Activated CD8-positive, alpha-beta T cell treated with anti-CD3 and anti-CD28 coated beads for 36 hours (primary cell): ENCODE data around the gene GATAD1. TPM values are rescaled to one million over a fixed set of nuclear protein-coding genes. Genes with fewer than 3 reads are reported as not detected.

Source experiments
- ATAC-seq: fragments of 200-7000 bp; cut with Tn5 transposase; one replicate; pipeline ENCODE4 v1.10.0; 2021; ENCODE audit warnings: mild to moderate bottlenecking, moderate library complexity
- CTCF ChIA-PET: fragments of 350-600 bp; sonication (Branson Sonifier 250); formaldehyde crosslinking; loops from one replicate; lab custom pipeline; 2021; ENCODE audit warnings: antibody characterized with exemption; lab: Charles Lee
- POLR2A ChIA-PET: fragments of 350-600 bp; sonication (Branson Sonifier 250); formaldehyde crosslinking; loops from one replicate; lab custom pipeline; 2021; ENCODE audit warnings: antibody characterized with exemption; lab: Charles Lee
- DNase-seq: peaks from one replicate; pipeline ENCODE4 v3.0.0-alpha.2; 2020
- H3K27ac Mint-ChIP-seq: one replicate; pipeline ENCODE4 v1.8.0; 2021; ENCODE audit warnings: mild to moderate bottlenecking, mixed read lengths
- H3K27me3 Mint-ChIP-seq: one replicate; pipeline ENCODE4 v1.8.0; 2021; ENCODE audit warnings: mixed read lengths
- H3K36me3 Mint-ChIP-seq: one replicate; pipeline ENCODE4 v1.8.0; 2021; ENCODE audit warnings: low read depth, mixed read lengths
- H3K4me1 Mint-ChIP-seq: one replicate; pipeline ENCODE4 v1.8.0; 2021; ENCODE audit warnings: low read depth, mixed read lengths
- H3K4me3 Mint-ChIP-seq: one replicate; pipeline ENCODE4 v1.8.0; 2021; ENCODE audit warnings: mild to moderate bottlenecking, moderate library complexity, mixed read lengths
- H3K9me3 Mint-ChIP-seq: one replicate; pipeline ENCODE4 v1.8.0; 2021; ENCODE audit warnings: mixed read lengths
- intact Hi-C: fragments of 100-400 bp; cut with micrococcal nuclease; formaldehyde crosslinking; loops from one replicate; pipeline ENCODE4 v1.10.0; 2022
- total RNA-seq, 2 experiments: library from RNA; stranded (reverse); gene quantifications; one replicate each; pipeline ENCODE4 v1.2.3, GENCODE V29; 2021
- TF ChIP-seq, protein P1 (sequence below): fragments of 200-600 bp; IDR thresholded peaks from one replicate; pipeline ENCODE4 v1.8.0; 2022; ENCODE audit warnings: antibody characterized with exemption, mild to moderate bottlenecking

The GATAD1 gene, protein sequence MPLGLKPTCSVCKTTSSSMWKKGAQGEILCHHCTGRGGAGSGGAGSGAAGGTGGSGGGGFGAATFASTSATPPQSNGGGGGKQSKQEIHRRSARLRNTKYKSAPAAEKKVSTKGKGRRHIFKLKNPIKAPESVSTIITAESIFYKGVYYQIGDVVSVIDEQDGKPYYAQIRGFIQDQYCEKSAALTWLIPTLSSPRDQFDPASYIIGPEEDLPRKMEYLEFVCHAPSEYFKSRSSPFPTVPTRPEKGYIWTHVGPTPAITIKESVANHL
- total RNA-seq = 10 to 100 TPM; 19.7 to 19.8 TPM

DNA sequence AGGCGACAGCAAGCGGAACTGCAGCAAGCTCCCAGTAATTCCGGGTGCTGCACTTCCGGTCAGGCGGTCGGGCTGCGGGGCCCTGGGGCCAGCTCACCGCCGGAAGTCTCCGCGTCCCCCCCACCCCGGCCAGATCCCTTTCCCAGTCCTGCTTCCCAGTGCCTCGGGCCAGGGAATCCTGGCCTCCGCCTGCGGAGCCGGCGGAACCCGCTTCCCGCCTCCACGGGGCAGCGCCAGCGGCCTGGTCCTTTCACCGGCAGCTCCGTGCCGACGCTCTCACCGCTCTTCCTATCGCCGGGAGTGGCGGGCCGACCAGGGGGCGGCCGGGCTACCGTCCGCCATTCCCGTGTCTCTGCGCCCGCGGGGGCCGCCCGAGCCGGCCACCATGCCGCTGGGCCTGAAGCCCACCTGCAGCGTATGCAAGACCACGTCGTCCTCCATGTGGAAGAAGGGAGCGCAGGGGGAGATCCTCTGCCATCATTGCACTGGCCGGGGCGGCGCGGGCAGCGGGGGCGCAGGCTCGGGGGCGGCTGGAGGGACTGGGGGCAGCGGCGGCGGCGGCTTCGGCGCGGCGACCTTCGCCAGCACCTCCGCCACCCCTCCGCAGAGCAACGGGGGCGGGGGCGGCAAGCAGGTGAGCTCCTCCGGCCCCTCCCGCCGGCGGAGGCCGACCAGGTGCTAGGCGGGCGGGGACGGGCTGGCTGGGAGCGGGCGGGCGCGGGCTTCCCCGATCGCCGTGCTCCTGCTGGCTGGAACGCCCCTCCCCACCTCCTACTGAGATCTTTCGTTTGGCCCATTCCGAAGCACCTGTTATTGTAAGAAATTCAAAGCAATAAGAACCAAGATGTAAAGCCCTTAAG, at the start of gene GATAD1:
TSS of gene GATAD1 (plus strand) at position 138 of the 860 bp plus-strand sequence. CDS start at position 386, 248 bp downstream.
- DNase-seq = peak; percentile 86
- Mint-ChIP-seq H3K4me1 (peaks cover 18% of the 10 kb centered on the region), H3K27ac (peak within 1 kb of the TSS; percentile 93), H3K4me3 (peak within 1 kb of the TSS; percentile 76), H3K9me3 (no peaks in the 10 kb centered on the region), H3K36me3 (peaks cover 13% of the 10 kb centered on the region), H3K27me3 (no peaks in the 10 kb centered on the region)
- POLR2A ChIA-PET = interaction anchor here (0.9 to 2.3 kb wide), 16 partner anchors 10 to 507 kb away, joined by 3 to 10 read pairs (median 4); partner anchors contain the start of genes AKAP9, ANKIB1, CYP51A1 and KRIT1
- intact Hi-C loops = loop anchor here (1.0 kb wide), 1 partner anchor 23 kb away; no protein-coding TSS in a partner anchor
- CTCF ChIA-PET = interaction anchor here (0.7 to 6.1 kb wide), 37 partner anchors 10 to 619 kb away, joined by 3 to 120 read pairs (median 4); partner anchors contain the start of genes ANKIB1, CYP51A1, ERVW-1 and KRIT1
- TF ChIP-seq, protein P1, sequence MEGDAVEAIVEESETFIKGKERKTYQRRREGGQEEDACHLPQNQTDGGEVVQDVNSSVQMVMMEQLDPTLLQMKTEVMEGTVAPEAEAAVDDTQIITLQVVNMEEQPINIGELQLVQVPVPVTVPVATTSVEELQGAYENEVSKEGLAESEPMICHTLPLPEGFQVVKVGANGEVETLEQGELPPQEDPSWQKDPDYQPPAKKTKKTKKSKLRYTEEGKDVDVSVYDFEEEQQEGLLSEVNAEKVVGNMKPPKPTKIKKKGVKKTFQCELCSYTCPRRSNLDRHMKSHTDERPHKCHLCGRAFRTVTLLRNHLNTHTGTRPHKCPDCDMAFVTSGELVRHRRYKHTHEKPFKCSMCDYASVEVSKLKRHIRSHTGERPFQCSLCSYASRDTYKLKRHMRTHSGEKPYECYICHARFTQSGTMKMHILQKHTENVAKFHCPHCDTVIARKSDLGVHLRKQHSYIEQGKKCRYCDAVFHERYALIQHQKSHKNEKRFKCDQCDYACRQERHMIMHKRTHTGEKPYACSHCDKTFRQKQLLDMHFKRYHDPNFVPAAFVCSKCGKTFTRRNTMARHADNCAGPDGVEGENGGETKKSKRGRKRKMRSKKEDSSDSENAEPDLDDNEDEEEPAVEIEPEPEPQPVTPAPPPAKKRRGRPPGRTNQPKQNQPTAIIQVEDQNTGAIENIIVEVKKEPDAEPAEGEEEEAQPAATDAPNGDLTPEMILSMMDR = no peak
- ATAC-seq = peak; percentile 92

DNA sequence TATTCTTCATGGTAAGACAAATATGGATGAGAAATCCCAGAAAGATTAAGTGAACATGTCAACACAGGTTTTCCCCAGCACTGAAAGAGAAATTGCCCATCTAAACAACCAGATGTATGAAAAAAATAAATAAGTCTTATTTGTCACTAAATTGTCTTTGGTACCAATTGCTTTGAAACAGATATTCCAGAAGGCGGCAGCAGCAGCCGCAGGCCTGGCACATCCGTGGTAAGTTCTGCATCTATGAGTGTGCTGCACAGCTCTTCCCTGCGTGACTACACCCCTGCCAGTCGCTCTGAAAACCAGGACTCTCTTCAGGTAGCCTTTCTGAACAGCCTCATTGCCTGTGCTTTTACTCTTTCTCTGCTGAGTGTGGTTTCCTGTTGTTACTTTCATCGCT, 49.7 kb upstream of the GATAD1 start:
- Mint-ChIP-seq H3K36me3 (peaks cover 14% of the 10 kb centered on the region), H3K27ac (no peak overlapping the region), H3K9me3 (no peaks in the 10 kb centered on the region), H3K4me1 (no peaks in the 10 kb centered on the region), H3K27me3 (no peaks in the 10 kb centered on the region), H3K4me3 (no peak overlapping the region)
- ATAC-seq (no peak), DNase-seq (no peak)
- CTCF ChIA-PET = no interaction called here
- TF ChIP-seq, protein P1 = no peak
- intact Hi-C loops = no loop called here
- POLR2A ChIA-PET = no interaction called here

DNA sequence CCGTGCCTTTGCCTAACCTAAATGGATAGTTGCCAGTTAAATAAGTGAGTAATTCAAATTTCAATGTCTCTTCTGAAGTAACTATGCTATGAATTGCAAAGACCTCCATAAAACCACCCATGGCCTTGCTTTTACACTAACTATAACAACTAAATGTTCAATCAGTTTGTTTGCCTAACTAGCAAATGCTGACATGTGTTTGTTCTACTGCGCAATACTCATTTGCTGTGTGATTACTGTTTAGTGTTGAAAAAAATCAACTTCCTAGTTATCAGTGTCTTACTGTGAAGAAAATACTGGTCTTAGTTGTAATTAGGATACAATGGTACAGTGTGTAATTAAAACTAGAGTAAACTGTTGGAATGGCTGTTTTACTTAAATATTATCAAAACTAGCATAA, 47.3 kb upstream of the GATAD1 start:
- no peak overlapping the region for H3K4me3 Mint-ChIP-seq
- POLR2A ChIA-PET = no interaction called here
- no peak overlapping the region for H3K27ac Mint-ChIP-seq
- TF ChIP-seq, protein P1 = no peak
- CTCF ChIA-PET = no interaction called here
- H3K4me1 Mint-ChIP-seq = peaks cover 15% of the 10 kb centered on the region
- H3K36me3 Mint-ChIP-seq = peaks cover 14% of the 10 kb centered on the region
- intact Hi-C loops = no loop called here
- H3K27me3 Mint-ChIP-seq = no peaks in the 10 kb centered on the region
- no peaks in the 10 kb centered on the region for H3K9me3 Mint-ChIP-seq
- DNase-seq (no peak), ATAC-seq (no peak)

DNA sequence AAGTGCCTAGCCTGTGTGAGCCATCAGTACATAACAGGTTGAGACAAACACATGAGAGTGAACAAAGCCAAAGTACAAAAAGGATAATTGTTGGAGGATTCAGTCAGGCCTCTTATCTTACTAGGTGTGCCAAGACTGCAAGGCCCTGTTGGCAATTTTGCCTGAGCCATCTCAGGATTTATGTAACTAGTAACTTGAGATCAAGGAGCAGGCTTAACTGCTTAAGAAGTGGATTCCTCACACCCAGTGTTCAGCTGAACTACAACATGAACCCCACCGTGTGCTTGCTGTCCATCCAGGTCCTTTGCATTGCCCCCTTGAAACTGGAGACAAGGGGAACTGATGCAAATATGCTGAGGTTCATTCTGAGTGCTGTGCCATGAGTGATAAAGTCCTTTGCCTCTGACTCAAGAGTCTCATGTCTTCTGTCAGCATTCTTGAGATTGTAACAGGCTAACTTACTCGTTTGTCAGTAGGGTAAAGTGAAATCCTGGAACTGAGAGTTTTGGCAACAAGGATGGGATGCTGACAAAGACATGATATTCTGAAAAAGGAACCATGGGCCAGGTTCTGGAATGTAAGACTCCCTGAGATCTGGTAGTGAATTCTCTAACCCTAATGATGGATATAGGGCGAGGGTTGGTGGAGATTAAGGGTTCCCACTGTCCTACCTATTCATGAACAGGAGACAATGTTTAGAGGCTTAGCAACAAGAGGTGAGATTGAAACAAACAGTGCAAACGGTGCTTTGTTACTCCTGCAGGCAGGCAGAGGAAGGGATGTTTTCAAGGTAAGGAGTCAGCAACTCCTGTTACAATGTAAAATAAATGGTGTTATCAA, 44.1 kb upstream of the GATAD1 start:
- intact Hi-C loops = no loop called here
- no peaks in the 10 kb centered on the region for H3K9me3 Mint-ChIP-seq
- no peak overlapping the region for H3K4me3 Mint-ChIP-seq
- no peak for DNase-seq
- ChIA-PET POLR2A (no interaction called here), CTCF (interaction anchor here (1.0 to 1.3 kb wide), 2 partner anchors 21 to 22 kb away, joined by 3 to 9 read pairs; no protein-coding TSS in a partner anchor)
- no peaks in the 10 kb centered on the region for H3K27me3 Mint-ChIP-seq
- TF ChIP-seq, protein P1 = no peak
- peaks cover 10% of the 10 kb centered on the region for H3K36me3 Mint-ChIP-seq
- no peak for ATAC-seq
- peaks cover 17% of the 10 kb centered on the region for H3K4me1 Mint-ChIP-seq
- no peak overlapping the region for H3K27ac Mint-ChIP-seq
